ENCODE data around the gene RMND5B.
"Not testable (repeated sequence)": the region's sequence is repeated elsewhere in the genome, so short reads cannot be mapped to it uniquely, and the experiment has no call there.

DNA sequence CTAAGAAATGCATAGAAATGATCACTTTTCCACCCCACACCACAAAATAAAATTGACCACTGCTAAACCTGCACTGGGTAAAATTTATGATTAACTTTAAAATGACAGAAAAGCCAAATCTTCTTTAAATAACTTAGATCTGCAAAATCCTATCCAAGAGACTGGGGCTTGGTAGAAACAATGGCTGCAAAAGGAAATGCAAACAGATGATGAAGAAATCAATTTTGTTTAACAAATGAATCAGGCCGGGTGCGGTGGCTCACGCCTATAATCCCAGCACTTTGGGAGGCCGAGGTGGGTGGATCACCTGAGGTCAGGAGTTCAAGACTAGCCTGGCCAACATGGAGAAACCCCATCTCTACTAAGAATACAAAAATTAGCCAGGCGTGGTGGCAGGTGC is 43.6 kb upstream of the RMND5B start:
- TF ChIP-seq, protein P1, sequence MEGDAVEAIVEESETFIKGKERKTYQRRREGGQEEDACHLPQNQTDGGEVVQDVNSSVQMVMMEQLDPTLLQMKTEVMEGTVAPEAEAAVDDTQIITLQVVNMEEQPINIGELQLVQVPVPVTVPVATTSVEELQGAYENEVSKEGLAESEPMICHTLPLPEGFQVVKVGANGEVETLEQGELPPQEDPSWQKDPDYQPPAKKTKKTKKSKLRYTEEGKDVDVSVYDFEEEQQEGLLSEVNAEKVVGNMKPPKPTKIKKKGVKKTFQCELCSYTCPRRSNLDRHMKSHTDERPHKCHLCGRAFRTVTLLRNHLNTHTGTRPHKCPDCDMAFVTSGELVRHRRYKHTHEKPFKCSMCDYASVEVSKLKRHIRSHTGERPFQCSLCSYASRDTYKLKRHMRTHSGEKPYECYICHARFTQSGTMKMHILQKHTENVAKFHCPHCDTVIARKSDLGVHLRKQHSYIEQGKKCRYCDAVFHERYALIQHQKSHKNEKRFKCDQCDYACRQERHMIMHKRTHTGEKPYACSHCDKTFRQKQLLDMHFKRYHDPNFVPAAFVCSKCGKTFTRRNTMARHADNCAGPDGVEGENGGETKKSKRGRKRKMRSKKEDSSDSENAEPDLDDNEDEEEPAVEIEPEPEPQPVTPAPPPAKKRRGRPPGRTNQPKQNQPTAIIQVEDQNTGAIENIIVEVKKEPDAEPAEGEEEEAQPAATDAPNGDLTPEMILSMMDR (IDR thresholded peaks at IDR 0.05; ENCODE audit: low read length): not testable (repeated sequence)
- not testable (repeated sequence) for TF ChIP-seq EZH2phosphoT487 (IDR thresholded peaks at IDR 0.05; ENCODE audit: low read length)
